Measurements from ENCODE around the gene AR. TPM values are rescaled to one million over a fixed set of nuclear protein-coding genes. Genes with fewer than 3 reads are reported as not detected.

Gene AR
- total and polyA plus RNA-seq, 2 of the 4 experiments (the other 2 are of a cell fraction), result 1.5 to 4.7 TPM

DNA sequence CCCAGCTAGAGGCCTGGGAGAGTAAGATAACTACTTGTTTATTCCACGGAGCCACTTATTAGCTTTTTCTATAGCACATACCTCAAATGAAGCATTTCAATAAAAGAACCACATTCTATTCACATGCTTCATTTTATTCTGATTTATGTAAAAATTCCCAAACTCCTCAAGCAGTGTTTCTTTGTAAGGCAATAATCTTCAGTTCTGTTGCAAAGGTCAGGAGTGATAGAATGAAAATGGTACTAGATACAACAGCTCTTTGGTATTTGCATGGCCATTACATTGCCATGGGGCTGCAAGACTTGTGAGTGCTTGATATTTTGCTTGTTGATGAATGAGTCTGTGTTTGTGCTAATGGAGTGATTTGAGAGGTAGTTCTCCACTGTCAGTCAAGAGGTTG lies 39.4 kb downstream of the AR start:
- Histone ChIP-seq H3K56ac (ENCODE audit: extremely low read depth, insufficient read depth, low read length) (no peak overlapping the region), H3K79me1 (ENCODE audit: low read depth in 1 of 2, low read length in 2 of 2) (no peaks in the 10 kb centered on the region), H3K18ac (ENCODE audit: low read depth, low read length) (no peak overlapping the region), H2BK5ac (ENCODE audit: low read depth, low read length, poor library complexity, severe bottlenecking) (no peak overlapping the region), H2AK9ac (replicated peaks; ENCODE audit: low read depth, low read length, poor library complexity) (no peak overlapping the region), H3K9me3 (ENCODE audit: control insufficient read depth, insufficient read depth, low read length) (no peaks in the 10 kb centered on the region), H2AK5ac (ENCODE audit: low read depth, low read length) (no peak overlapping the region), H4K8ac (ENCODE audit: low read depth in 2 of 2, low read length in 2 of 2) (no peak overlapping the region), H3K4me2 (ENCODE audit: low read depth, low read length) (no peak overlapping the region), H3K4me3 (ENCODE audit: insufficient read depth, low read depth, low read length) (no peak overlapping the region), H3K27me3 (ENCODE audit: control insufficient read depth, insufficient read depth, low read length) (no peaks in the 10 kb centered on the region), H2AFZ (replicated peaks; ENCODE audit: low read length, poor library complexity) (no peak overlapping the region), H3K9ac (ENCODE audit: low read depth, low read length) (no peak overlapping the region), H3K14ac (replicated peaks; ENCODE audit: low read depth, low read length) (no peak overlapping the region), H3K4me1 (ENCODE audit: control insufficient read depth, insufficient read depth, low read length) (no peaks in the 10 kb centered on the region), H2BK120ac (ENCODE audit: low read depth, low read length) (no peak overlapping the region), H3K4ac (ENCODE audit: low read depth, low read length) (no peak overlapping the region), H3K36me3 (ENCODE audit: control insufficient read depth, insufficient read depth, low read length) (no peaks in the 10 kb centered on the region), H2BK20ac (ENCODE audit: low read depth, low read length) (no peak overlapping the region), H3K27ac (ENCODE audit: insufficient read depth, low read length) (no peak overlapping the region), H4K20me1 (ENCODE audit: insufficient read depth, low read length) (no peaks in the 10 kb centered on the region), H4K91ac (ENCODE audit: insufficient read depth, low read depth, low read length) (no peak overlapping the region), H3K9me1 (ENCODE audit: insufficient read depth, low read length) (no peaks in the 10 kb centered on the region), H4K5ac (ENCODE audit: low read depth, low read length) (no peak overlapping the region), H2BK15ac (ENCODE audit: low read depth, low read length) (no peak overlapping the region), H3K23ac (ENCODE audit: low read depth, low read length) (no peak overlapping the region)
- ATAC-seq (ENCODE audit: low read depth) (no peak), DNase-seq (no peak)
- dilution Hi-C loops (cut with HindIII; ENCODE audit: low sequenced_read_pairs, unreplicated experiment), result no loop called here
- no TSS peak for BruUV-seq (replicated peaks)
- no CpG with 5 or more reads among the region's 1 CpG for WGBS, 2 experiments (ENCODE audit: extremely low coverage in 2 of 2, insufficient read length in 1 of 2)
- POLR2A ChIA-PET (ENCODE audit: unreplicated experiment), result no interaction called here
- TF ChIP-seq BHLHE40 (IDR thresholded peaks at IDR 0.05; ENCODE audit: low read depth, low read length), result no peak
- TF ChIP-seq RFX5 (IDR thresholded peaks at IDR 0.05; ENCODE audit: low read depth, low read length), result no peak
- TF ChIP-seq, protein P1, sequence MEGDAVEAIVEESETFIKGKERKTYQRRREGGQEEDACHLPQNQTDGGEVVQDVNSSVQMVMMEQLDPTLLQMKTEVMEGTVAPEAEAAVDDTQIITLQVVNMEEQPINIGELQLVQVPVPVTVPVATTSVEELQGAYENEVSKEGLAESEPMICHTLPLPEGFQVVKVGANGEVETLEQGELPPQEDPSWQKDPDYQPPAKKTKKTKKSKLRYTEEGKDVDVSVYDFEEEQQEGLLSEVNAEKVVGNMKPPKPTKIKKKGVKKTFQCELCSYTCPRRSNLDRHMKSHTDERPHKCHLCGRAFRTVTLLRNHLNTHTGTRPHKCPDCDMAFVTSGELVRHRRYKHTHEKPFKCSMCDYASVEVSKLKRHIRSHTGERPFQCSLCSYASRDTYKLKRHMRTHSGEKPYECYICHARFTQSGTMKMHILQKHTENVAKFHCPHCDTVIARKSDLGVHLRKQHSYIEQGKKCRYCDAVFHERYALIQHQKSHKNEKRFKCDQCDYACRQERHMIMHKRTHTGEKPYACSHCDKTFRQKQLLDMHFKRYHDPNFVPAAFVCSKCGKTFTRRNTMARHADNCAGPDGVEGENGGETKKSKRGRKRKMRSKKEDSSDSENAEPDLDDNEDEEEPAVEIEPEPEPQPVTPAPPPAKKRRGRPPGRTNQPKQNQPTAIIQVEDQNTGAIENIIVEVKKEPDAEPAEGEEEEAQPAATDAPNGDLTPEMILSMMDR (conservative IDR thresholded peaks at IDR 0.05; ENCODE audit: low read depth, low read length), result no peak
- TF ChIP-seq MXI1 (IDR thresholded peaks at IDR 0.05; ENCODE audit: borderline replicate concordance, low read depth, low read length), result no peak
- no peak for TF ChIP-seq POLR2A (IDR thresholded peaks at IDR 0.05; ENCODE audit: low read depth, low read length)
- TF ChIP-seq MAZ (IDR thresholded peaks at IDR 0.05; ENCODE audit: borderline replicate concordance, low read depth, low read length), result no peak
- TF ChIP-seq CHD1 (IDR thresholded peaks at IDR 0.05; ENCODE audit: low read depth, low read length), result no peak
- TF ChIP-seq NFE2L2 (IDR thresholded peaks at IDR 0.05; ENCODE audit: low read depth, low read length), result no peak
- TF ChIP-seq FOS (IDR thresholded peaks at IDR 0.05; ENCODE audit: low read depth, low read length), result no peak
- TF ChIP-seq, protein P2, sequence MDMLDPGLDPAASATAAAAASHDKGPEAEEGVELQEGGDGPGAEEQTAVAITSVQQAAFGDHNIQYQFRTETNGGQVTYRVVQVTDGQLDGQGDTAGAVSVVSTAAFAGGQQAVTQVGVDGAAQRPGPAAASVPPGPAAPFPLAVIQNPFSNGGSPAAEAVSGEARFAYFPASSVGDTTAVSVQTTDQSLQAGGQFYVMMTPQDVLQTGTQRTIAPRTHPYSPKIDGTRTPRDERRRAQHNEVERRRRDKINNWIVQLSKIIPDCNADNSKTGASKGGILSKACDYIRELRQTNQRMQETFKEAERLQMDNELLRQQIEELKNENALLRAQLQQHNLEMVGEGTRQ (IDR thresholded peaks at IDR 0.05; ENCODE audit: low read depth, low read length), result no peak
- TF ChIP-seq ELK1 (IDR thresholded peaks at IDR 0.05; ENCODE audit: borderline replicate concordance, low read depth, low read length), result no peak
- no peak for TF ChIP-seq MAFK (IDR thresholded peaks at IDR 0.05; ENCODE audit: low read depth, low read length)
- no peak for TF ChIP-seq RAD21 (IDR thresholded peaks at IDR 0.05; ENCODE audit: low read length)
- no peak for TF ChIP-seq RCOR1 (IDR thresholded peaks at IDR 0.05; ENCODE audit: insufficient replicate concordance, low read length)
- intact Hi-C loops (cut with micrococcal nuclease), result no loop called here
- CTCF ChIA-PET, result no interaction called here
- in situ Hi-C loops (cut with MboI; ENCODE audit: low sequenced_read_pairs), result no loop called here

Measured in IMR-90 (cell line).